Tibial artery (tissue), 4 donors: Measurements from ENCODE around the gene PPP1R27.

ENCODE experiments used
- DNase-seq, 2 donors: peaks; one replicate each; pipeline ENCODE4 v3.0.0-alpha.2; 2019
- H3K27ac ChIP-seq, 2 donors: fragments of 200-600 bp; sonication (generic) in 1 of 2; 1 replicate in 1 of 2; 2 replicates in 1 of 2; pipeline ENCODE4 v1.5.1; 2018 to 2019; ENCODE audit warnings: mild to moderate bottlenecking in 1 of 2
- H3K27me3 ChIP-seq, 2 donors: fragments of 200-600 bp; sonication (generic) in 1 of 2; one replicate each; pipeline versions ENCODE4 v1.5.1 to v1.6.0; 2016 to 2019
- H3K36me3 ChIP-seq, 3 donors: fragments of 200-600 bp; sonication (generic) in 2 of 3; one replicate each; pipeline ENCODE4 v1.5.1; 2016 to 2019; ENCODE audit warnings: mild to moderate bottlenecking in 2 of 3
- H3K4me1 ChIP-seq, 4 donors: fragments of 200-600 bp; sonication (generic) in 2 of 4; 1 replicate in 3 of 4; 2 replicates in 1 of 4; pipeline ENCODE4 v1.5.1; 2016 to 2019
- H3K4me3 ChIP-seq, 2 donors: fragments of 200-600 bp; sonication (generic) in 1 of 2; 1 replicate in 1 of 2; 2 replicates in 1 of 2; pipeline ENCODE4 v1.5.1; 2018 to 2019; ENCODE audit warnings: mild to moderate bottlenecking in 2 of 2
- H3K9me3 ChIP-seq, 3 donors: fragments of 200-600 bp; sonication (generic) in 1 of 3; one replicate each; pipeline ENCODE4 v1.5.1; 2016 to 2019
- intact Hi-C: fragments of 100-400 bp; cut with DNase I; formaldehyde crosslinking; loops from one replicate; pipeline ENCODE4 v1.15.0; 2023; ENCODE audit warnings: low total_unique reads
- TF ChIP-seq, protein P1 (sequence below), 2 experiments: fragments of 200-600 bp in 1 of 2; fragments of 450-650 bp in 1 of 2; IDR thresholded peaks; one replicate each; pipeline ENCODE4 v1.5.1; 2017 to 2019; ENCODE audit warnings: antibody characterized with exemption in 2 of 2, mild to moderate bottlenecking in 1 of 2, moderate library complexity in 1 of 2

The PPP1R27 gene

DNA sequence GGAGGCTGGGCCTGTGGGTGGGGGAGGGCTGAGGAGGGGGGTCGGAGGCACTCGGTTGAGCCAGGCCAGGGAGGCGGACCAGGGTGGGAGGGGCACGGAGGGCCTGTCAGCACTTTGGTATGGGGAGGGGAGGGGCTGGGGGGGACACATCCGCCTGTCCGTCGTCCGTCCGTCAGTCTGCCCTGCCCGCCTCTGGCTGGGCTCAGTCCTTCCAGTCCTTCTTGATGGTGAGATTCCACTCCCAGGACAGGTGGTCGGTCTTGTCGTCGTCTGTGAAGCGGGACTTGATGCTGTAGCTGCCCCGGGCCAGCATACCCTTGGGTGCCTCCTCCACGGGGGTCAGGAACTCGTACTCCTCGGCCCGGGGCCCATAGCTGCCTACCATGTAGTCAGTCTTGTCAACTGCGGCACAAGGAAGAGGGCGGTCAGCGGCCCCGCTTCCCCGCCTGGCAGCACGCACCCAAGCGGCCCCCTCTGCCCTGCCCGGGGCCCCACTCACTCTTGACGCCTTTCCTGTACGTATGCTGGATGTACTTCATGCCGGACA, 33.9 kb upstream of the PPP1R27 start:
- H3K27ac ChIP-seq, result peak overlapping the region; percentile 87 to 97
- DNase-seq, result peak in 1 of 2 donors; percentile 73
- no peak overlapping the region for H3K4me3 ChIP-seq
- TF ChIP-seq, protein P1, sequence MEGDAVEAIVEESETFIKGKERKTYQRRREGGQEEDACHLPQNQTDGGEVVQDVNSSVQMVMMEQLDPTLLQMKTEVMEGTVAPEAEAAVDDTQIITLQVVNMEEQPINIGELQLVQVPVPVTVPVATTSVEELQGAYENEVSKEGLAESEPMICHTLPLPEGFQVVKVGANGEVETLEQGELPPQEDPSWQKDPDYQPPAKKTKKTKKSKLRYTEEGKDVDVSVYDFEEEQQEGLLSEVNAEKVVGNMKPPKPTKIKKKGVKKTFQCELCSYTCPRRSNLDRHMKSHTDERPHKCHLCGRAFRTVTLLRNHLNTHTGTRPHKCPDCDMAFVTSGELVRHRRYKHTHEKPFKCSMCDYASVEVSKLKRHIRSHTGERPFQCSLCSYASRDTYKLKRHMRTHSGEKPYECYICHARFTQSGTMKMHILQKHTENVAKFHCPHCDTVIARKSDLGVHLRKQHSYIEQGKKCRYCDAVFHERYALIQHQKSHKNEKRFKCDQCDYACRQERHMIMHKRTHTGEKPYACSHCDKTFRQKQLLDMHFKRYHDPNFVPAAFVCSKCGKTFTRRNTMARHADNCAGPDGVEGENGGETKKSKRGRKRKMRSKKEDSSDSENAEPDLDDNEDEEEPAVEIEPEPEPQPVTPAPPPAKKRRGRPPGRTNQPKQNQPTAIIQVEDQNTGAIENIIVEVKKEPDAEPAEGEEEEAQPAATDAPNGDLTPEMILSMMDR (IDR thresholded peaks at IDR 0.05), result no peak
- no peaks in the 10 kb centered on the region for H3K27me3 ChIP-seq
- intact Hi-C loops, result loop anchor here (2.0 kb wide), 1 partner anchor 54 kb away; no protein-coding TSS in a partner anchor
- H3K4me1 ChIP-seq, result peaks cover 0 to 65% (median 32%) of the 10 kb centered on the region in 4 donors
- no peaks in the 10 kb centered on the region for H3K9me3 ChIP-seq
- H3K36me3 ChIP-seq, result peaks cover 7 to 55% (median 22%) of the 10 kb centered on the region in 3 donors

DNA sequence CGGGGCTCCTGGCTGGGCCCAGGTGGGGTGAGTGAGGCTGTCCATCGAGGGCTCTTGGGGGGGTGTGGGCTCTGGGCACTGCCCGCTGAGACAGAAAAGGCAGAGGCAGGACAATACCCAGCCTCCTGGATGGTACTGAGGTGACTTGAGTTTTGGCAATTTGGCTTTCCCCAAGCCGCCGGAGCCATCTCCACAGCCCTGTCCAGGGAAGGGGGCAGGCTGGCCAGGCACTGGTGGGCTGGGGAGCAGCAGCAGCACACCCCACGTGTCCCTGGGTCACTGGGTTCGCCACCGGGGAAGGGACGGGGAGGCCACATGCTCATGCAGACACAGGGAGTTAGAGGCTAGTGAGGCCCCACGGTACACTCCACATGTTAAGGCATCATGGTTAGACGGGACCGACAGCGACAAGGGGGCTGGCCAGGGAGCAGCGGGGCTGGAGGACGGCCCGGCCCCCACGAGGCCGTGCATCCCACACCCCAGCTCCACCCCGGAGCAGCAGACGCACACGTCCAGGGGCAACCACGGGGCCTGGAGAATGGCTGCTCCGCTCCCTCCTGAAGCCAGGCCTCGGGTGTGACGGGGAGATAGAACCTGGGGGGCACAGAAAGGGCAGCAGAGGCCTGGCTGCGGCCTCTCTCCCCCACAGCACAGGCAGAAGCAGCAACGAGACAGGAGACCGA, 33.3 kb upstream of the PPP1R27 start:
- intact Hi-C loops, result loop anchor here (2.0 kb wide), 1 partner anchor 55 kb away; no protein-coding TSS in a partner anchor
- H3K4me3 ChIP-seq, result no peak overlapping the region
- no peaks in the 10 kb centered on the region for H3K27me3 ChIP-seq
- H3K36me3 ChIP-seq, result peaks cover 7 to 62% (median 22%) of the 10 kb centered on the region in 3 donors
- H3K27ac ChIP-seq, result peak overlapping the region; percentile 87 to 97
- DNase-seq, result no peak
- no peaks in the 10 kb centered on the region for H3K9me3 ChIP-seq
- TF ChIP-seq, protein P1 (IDR thresholded peaks at IDR 0.05), result no peak
- H3K4me1 ChIP-seq, result peaks cover 0 to 67% (median 32%) of the 10 kb centered on the region in 4 donors

DNA sequence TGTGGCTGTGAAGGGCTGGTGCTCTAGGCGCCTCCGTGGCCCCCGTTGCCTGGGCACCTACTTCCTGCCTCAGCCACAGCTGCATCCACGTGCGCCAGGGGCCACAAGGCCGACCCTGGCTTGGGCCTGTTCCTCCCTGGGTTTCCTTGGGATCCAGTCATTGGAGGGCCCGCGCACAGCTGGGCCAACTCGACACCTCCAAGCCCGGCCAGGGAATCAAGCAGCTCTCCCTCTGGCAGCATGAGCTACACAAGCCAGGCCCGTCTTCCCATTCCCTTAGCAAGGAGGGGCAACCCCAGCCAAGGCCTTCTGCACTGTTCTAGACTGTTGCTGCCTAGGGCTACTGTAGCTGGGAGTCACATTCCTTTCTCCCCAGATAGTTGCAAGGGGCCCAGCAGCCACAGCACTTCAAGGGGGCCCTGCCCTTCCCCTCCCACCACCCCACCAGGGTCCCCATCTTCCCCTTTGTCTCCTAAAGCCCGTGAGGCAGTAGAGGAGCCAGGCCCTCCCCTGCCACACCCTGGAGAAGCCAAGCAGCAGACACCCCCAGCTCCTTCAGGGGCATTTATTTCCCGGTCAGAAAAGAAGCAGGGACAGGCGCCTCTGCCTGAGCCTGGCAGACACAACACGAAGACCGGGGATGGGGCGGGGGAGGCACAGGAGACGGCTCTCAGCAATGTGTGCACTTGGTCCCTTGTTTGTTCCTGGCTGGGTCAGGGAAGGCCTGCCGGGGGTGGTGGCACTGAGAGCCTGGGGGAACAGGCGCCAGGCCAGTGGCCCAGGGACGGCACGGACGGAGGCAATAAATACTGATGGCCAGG, 32.5 kb upstream of the PPP1R27 start:
- Histone ChIP-seq H3K4me1 (peaks cover 0 to 62% (median 32%) of the 10 kb centered on the region in 4 donors), H3K27me3 (no peaks in the 10 kb centered on the region), H3K4me3 (no peak overlapping the region), H3K27ac (peak overlapping the region; percentile 87 to 97), H3K9me3 (no peaks in the 10 kb centered on the region), H3K36me3 (peaks cover 7 to 62% (median 22%) of the 10 kb centered on the region in 3 donors)
- intact Hi-C loops, result no loop called here
- TF ChIP-seq, protein P1 (IDR thresholded peaks at IDR 0.05), result no peak
- no peak for DNase-seq

DNA sequence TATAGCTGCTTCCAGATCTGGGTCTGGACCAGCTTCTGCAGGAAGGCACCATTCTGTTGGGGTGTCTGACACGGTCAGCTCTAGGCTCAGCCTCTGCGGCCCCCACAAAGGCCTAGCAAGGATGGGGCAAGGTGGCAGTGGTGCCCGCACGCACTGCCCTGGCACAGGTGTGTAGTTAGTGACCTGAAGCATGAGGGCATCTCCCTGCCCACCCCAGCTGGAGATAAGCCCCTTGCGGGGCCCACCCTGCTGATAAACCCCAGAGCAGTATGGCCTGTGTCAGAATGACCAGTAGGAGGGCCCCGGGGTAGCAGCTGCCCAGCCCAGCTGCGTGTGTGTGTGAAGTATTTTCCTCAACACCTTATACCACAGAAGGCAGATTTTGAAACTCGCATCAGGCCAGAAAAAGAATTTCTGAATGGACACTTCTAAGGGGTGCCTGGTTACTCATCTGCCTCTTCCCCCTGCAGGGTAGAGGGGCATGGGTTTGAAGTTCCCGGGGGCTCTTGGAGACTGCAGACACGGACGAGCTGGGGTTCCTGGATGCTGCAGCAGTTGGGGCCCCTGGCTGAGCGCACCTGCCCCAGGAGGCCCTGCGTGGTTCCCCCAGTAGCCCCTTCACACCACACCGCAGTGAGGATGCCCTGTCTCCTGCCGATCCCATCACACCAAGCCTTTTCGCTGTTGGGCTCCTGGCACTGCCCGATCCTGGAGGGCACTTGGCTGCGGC, 31.8 kb upstream of the PPP1R27 start:
- no peaks in the 10 kb centered on the region for H3K27me3 ChIP-seq
- no peak for DNase-seq
- intact Hi-C loops, result no loop called here
- H3K4me3 ChIP-seq, result no peak overlapping the region
- TF ChIP-seq, protein P1 (IDR thresholded peaks at IDR 0.05), result no peak
- peaks cover 7 to 62% (median 22%) of the 10 kb centered on the region in 3 donors for H3K36me3 ChIP-seq
- peak overlapping the region; percentile 12 to 87 for H3K27ac ChIP-seq
- H3K9me3 ChIP-seq, result no peaks in the 10 kb centered on the region
- H3K4me1 ChIP-seq, result peaks cover 0 to 63% (median 36%) of the 10 kb centered on the region in 4 donors
